ENCODE measurements around the gene EGR4. TPM values are rescaled to one million over a fixed set of nuclear protein-coding genes. Genes with fewer than 3 reads are reported as not detected.

Gene EGR4
- total RNA-seq, 2 donors from 2014 or later: 0.15 TPM; not detected in 1

- Mint-ChIP-seq H3K36me3 (ENCODE audit: low read depth) (no peaks in the 10 kb centered on the region), H3K27me3 (ENCODE audit: insufficient read depth) (peaks cover 32% of the 10 kb centered on the region), H3K9me3 (no peaks in the 10 kb centered on the region), H3K27ac (no peak overlapping the region), H3K4me3 (peak overlapping the region; percentile 64), H3K4me1 (peaks cover 10% of the 10 kb centered on the region)
- no peak overlapping the region for H3K27ac ChIP-seq (ENCODE audit: low read depth, low read length)
- H3K4me1 ChIP-seq (ENCODE audit: control insufficient read depth, insufficient read depth, low read length): peaks cover 5% of the 10 kb centered on the region
- peak overlapping the region; percentile 80 for H3K4me3 ChIP-seq (ENCODE audit: low read length)
- no peak for DNase-seq
- H3K27me3 ChIP-seq (ENCODE audit: control insufficient read depth, insufficient read depth, low read length, poor library complexity, severe bottlenecking): peaks cover 41% of the 10 kb centered on the region
- H3K9me3 ChIP-seq (ENCODE audit: control insufficient read depth, low read length): no peaks in the 10 kb centered on the region
- H3K9ac ChIP-seq (ENCODE audit: extremely low read depth, low read length, poor library complexity, severe bottlenecking): no peak overlapping the region
- TF ChIP-seq CTCF (conservative IDR thresholded peaks at IDR 0.05): peak; percentile 56
- WGBS, 2 experiments (ENCODE audit: insufficient coverage in 1 of 2, insufficient read length in 1 of 2): 80 to 94% methylated on average over 3 to 5 of the region's 5 CpGs
- H3K36me3 ChIP-seq (ENCODE audit: control insufficient read depth, insufficient read depth, low read length): no peaks in the 10 kb centered on the region
These were observed 10.3 kb downstream of the EGR4 start for GRCh38 chr2:73282924-73283544.

- no peak overlapping the region for H3K4me3 ChIP-seq (ENCODE audit: low read length)
- Mint-ChIP-seq H3K4me1 (peaks cover 5% of the 10 kb centered on the region), H3K36me3 (ENCODE audit: low read depth) (no peaks in the 10 kb centered on the region), H3K27me3 (ENCODE audit: insufficient read depth) (peaks cover 17% of the 10 kb centered on the region), H3K9me3 (no peaks in the 10 kb centered on the region), H3K4me3 (no peak overlapping the region), H3K27ac (no peak overlapping the region)
- TF ChIP-seq CTCF (conservative IDR thresholded peaks at IDR 0.05): no peak
- no peak overlapping the region for H3K27ac ChIP-seq (ENCODE audit: low read depth, low read length)
- H3K36me3 ChIP-seq (ENCODE audit: control insufficient read depth, insufficient read depth, low read length): no peaks in the 10 kb centered on the region
- H3K27me3 ChIP-seq (ENCODE audit: control insufficient read depth, insufficient read depth, low read length, poor library complexity, severe bottlenecking): peaks cover 25% of the 10 kb centered on the region
- no peak overlapping the region for H3K9ac ChIP-seq (ENCODE audit: extremely low read depth, low read length, poor library complexity, severe bottlenecking)
- peaks cover 5% of the 10 kb centered on the region for H3K4me1 ChIP-seq (ENCODE audit: control insufficient read depth, insufficient read depth, low read length)
- DNase-seq: no peak
- no peaks in the 10 kb centered on the region for H3K9me3 ChIP-seq (ENCODE audit: control insufficient read depth, low read length)
These were observed 12.1 kb downstream of the EGR4 start for GRCh38 chr2:73281244-73281643.

- no peak overlapping the region for H3K4me3 ChIP-seq (ENCODE audit: low read length)
- no peak overlapping the region for H3K4me3 Mint-ChIP-seq
- H3K36me3 ChIP-seq (ENCODE audit: control insufficient read depth, insufficient read depth, low read length): no peaks in the 10 kb centered on the region
- no peak for TF ChIP-seq CTCF (conservative IDR thresholded peaks at IDR 0.05)
- peak; percentile 52 for DNase-seq
- no peaks in the 10 kb centered on the region for H3K9me3 ChIP-seq (ENCODE audit: control insufficient read depth, low read length)
- H3K27me3 ChIP-seq (ENCODE audit: control insufficient read depth, insufficient read depth, low read length, poor library complexity, severe bottlenecking): peaks cover 11% of the 10 kb centered on the region
- H3K36me3 Mint-ChIP-seq (ENCODE audit: low read depth): peaks cover 2% of the 10 kb centered on the region
- no peaks in the 10 kb centered on the region for H3K9me3 Mint-ChIP-seq
- H3K27me3 Mint-ChIP-seq (ENCODE audit: insufficient read depth): peaks cover 3% of the 10 kb centered on the region
- WGBS, 2 experiments (ENCODE audit: insufficient coverage in 1 of 2, insufficient read length in 1 of 2): 50 to 74% methylated on average over 1 to 9 of the region's 9 CpGs
- peaks cover 5% of the 10 kb centered on the region for H3K4me1 Mint-ChIP-seq
- peaks cover 5% of the 10 kb centered on the region for H3K4me1 ChIP-seq (ENCODE audit: control insufficient read depth, insufficient read depth, low read length)
- H3K9ac ChIP-seq (ENCODE audit: extremely low read depth, low read length, poor library complexity, severe bottlenecking): no peak overlapping the region
- H3K27ac ChIP-seq (ENCODE audit: low read depth, low read length): no peak overlapping the region
- no peak overlapping the region for H3K27ac Mint-ChIP-seq
These were observed 13.5 kb downstream of the EGR4 start for GRCh38 chr2:73279852-73280251.

All from endodermal cell (in vitro differentiated cells).